Neural cell (in vitro differentiated cells): Measurements from ENCODE around the gene ATP11A. TPM values are rescaled to one million over a fixed set of nuclear protein-coding genes. Genes with fewer than 3 reads are reported as not detected.

Source experiments
- H2AFZ ChIP-seq: fragments of 200-600, 300-800 bp; sonication (generic), shearing (Covaris generic); 2 replicates; pipeline ENCODE4 v1.6.0; 2014; ENCODE audit warnings: low read depth, mild to moderate bottlenecking, antibody characterized with exemption, low read length, moderate library complexity
- H3F3A ChIP-seq: fragments of 200-600 bp; shearing (Covaris generic); 2 replicates; pipeline ENCODE4 v1.6.1; 2016; ENCODE audit warnings: mild to moderate bottlenecking, moderate library complexity, mixed read lengths, antibody characterized with exemption, low read length; ENCODE audit not compliant: insufficient read depth, poor library complexity, severe bottlenecking
- H3K27ac ChIP-seq: fragments of 200-600, 300-800 bp; sonication (generic), shearing (Covaris generic); 2 replicates; pipeline ENCODE4 v1.5.1; 2014; ENCODE audit warnings: mild to moderate bottlenecking, low read length, moderate library complexity
- H3K27me3 ChIP-seq: fragments of 300-800, 200-600 bp; sonication (generic), shearing (Covaris generic); 2 replicates; pipeline ENCODE4 v1.6.0; 2014; ENCODE audit warnings: mild to moderate bottlenecking, low read depth, low read length, moderate library complexity; ENCODE audit not compliant: insufficient read depth
- H3K36me3 ChIP-seq: fragments of 300-800, 200-600 bp; sonication (generic), shearing (Covaris generic); 2 replicates; pipeline ENCODE4 v1.5.1; 2014; ENCODE audit warnings: mild to moderate bottlenecking, antibody characterized with exemption, low read length, moderate library complexity; ENCODE audit not compliant: insufficient read depth
- H3K4me2 ChIP-seq: fragments of 300-800, 200-600 bp; sonication (generic), shearing (Covaris generic); 2 replicates; pipeline ENCODE4 v1.6.0; 2014; ENCODE audit warnings: mild to moderate bottlenecking, low read length
- H3K4me3 ChIP-seq: fragments of 300-800, 200-600 bp; sonication (generic), shearing (Covaris generic); 2 replicates; pipeline ENCODE4 v1.5.1; 2014; ENCODE audit warnings: mild to moderate bottlenecking, low read length, moderate library complexity
- H3K79me2 ChIP-seq: fragments of 200-600 bp; shearing (Covaris generic); replicated peaks from 2 replicates; pipeline ENCODE4 v1.6.0; 2014; ENCODE audit warnings: mild to moderate bottlenecking, low read length, moderate library complexity; ENCODE audit not compliant: insufficient read depth
- H3K9ac ChIP-seq: fragments of 300-800, 200-600 bp; sonication (generic), shearing (Covaris generic); 2 replicates; pipeline ENCODE4 v1.6.1; 2016; ENCODE audit warnings: mild to moderate bottlenecking, low read length, mixed read lengths
- H3K9me2 ChIP-seq: fragments of 200-600 bp; shearing (Covaris generic); 2 replicates; pipeline ENCODE4 v1.6.1; 2016; ENCODE audit warnings: mild to moderate bottlenecking, low read length, mixed read lengths; ENCODE audit not compliant: insufficient read depth
- H3K9me3 ChIP-seq: fragments of 200-600, 300-800 bp; sonication (generic), shearing (Covaris generic); 2 replicates; pipeline ENCODE4 v1.6.1; 2016; ENCODE audit warnings: mild to moderate bottlenecking, mixed run types, low read length, moderate library complexity, mixed read lengths
- H4K20me1 ChIP-seq: fragments of 200-600 bp; shearing (Covaris generic); 2 replicates; pipeline ENCODE4 v1.6.1; 2016; ENCODE audit warnings: mild to moderate bottlenecking, mixed run types; ENCODE audit not compliant: insufficient read depth
- CTCF ChIP-seq: fragments of 450-650 bp; IDR thresholded peaks from 2 replicates; pipeline ENCODE4 v1.5.1; 2014; ENCODE audit warnings: antibody characterized with exemption, mild to moderate bottlenecking, moderate library complexity; ENCODE audit not compliant: poor library complexity, severe bottlenecking
- EP300 ChIP-seq: fragments of 450-650 bp; conservative IDR thresholded peaks from 2 replicates; pipeline ENCODE4 v1.6.1; 2014; ENCODE audit warnings: antibody characterized with exemption, mild to moderate bottlenecking, moderate library complexity; ENCODE audit not compliant: poor library complexity, severe bottlenecking
- EZH2 ChIP-seq: fragments of 200-600, 300-800 bp; shearing (Covaris generic), sonication (generic); IDR thresholded peaks from 2 replicates; pipeline ENCODE4 v1.6.1; 2014; ENCODE audit warnings: antibody characterized with exemption, low read length, borderline replicate concordance, mild to moderate bottlenecking; ENCODE audit not compliant: insufficient read depth, poor library complexity, severe bottlenecking
- MXI1 ChIP-seq: fragments of 450-650 bp; conservative IDR thresholded peaks from 2 replicates; pipeline ENCODE4 v1.6.1; 2014; ENCODE audit warnings: antibody characterized with exemption, mild to moderate bottlenecking; ENCODE audit not compliant: poor library complexity, severe bottlenecking
- POLR2AphosphoS5 ChIP-seq: IDR thresholded peaks from 2 replicates; pipeline ENCODE4 v1.6.1; 2012
- RAD21 ChIP-seq: fragments of 450-650 bp; conservative IDR thresholded peaks from 2 replicates; pipeline ENCODE4 v1.6.1; 2014; ENCODE audit warnings: antibody characterized with exemption, mild to moderate bottlenecking, moderate library complexity
- SMC3 ChIP-seq: fragments of 450-650 bp; conservative IDR thresholded peaks from 2 replicates; pipeline ENCODE4 v1.6.1; 2014; ENCODE audit warnings: antibody characterized with exemption, mild to moderate bottlenecking, moderate library complexity; ENCODE audit not compliant: poor library complexity
- TAF1 ChIP-seq: IDR thresholded peaks from 2 replicates; pipeline ENCODE4 v1.6.1; 2012; ENCODE audit warnings: low read depth
- polyA plus RNA-seq: library from polyadenylated mRNA; depleted of rRNA; stranded (reverse); fragments of >200 nt; gene quantifications from 2 replicates; pipeline ENCODE4 v1.2.3, GENCODE V29; 2014
- TF ChIP-seq, protein P1 (sequence below): IDR thresholded peaks from 2 replicates; pipeline ENCODE4 v1.6.1; 2012; ENCODE audit warnings: borderline replicate concordance

The ATP11A gene
- polyA plus RNA-seq, 1 donor from 2014 or later = 3.0 TPM

DNA sequence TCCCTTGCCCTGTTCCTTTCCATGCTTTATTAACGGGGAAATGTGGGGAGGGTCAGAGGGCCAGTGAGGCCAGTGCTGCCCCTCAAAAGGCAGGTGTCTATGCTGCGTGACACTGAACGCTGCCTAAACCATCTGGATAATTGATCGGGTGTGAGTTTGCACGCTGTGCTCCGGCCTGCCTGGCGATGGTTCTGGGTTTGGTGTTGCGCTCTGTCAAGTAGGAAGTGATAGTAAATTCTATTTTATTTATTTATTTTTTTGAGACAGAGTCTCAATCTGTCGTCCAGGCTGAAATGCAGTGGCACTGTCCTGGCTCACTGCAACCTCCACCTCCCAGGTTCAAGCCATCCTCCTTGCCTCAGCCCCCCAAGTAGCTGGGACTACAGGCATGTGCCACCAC lies 86.5 kb downstream of the ATP11A start:
- Histone ChIP-seq H3F3A (no peaks in the 10 kb centered on the region), H3K4me3 (no peak overlapping the region), H3K27ac (no peak overlapping the region), H2AFZ (no peak overlapping the region), H3K36me3 (no peaks in the 10 kb centered on the region), H3K79me2 (no peaks in the 10 kb centered on the region), H3K9ac (no peak overlapping the region), H3K27me3 (no peaks in the 10 kb centered on the region), H3K9me2 (no peaks in the 10 kb centered on the region), H3K9me3 (no peaks in the 10 kb centered on the region), H4K20me1 (no peaks in the 10 kb centered on the region), H3K4me2 (no peak overlapping the region)
- TF ChIP-seq EZH2 (no peak), EP300 (no peak), SMC3 (no peak), RAD21 (no peak), CTCF (no peak), TAF1 (no peak), POLR2AphosphoS5 (no peak), MXI1 (no peak)
- TF ChIP-seq, protein P1, sequence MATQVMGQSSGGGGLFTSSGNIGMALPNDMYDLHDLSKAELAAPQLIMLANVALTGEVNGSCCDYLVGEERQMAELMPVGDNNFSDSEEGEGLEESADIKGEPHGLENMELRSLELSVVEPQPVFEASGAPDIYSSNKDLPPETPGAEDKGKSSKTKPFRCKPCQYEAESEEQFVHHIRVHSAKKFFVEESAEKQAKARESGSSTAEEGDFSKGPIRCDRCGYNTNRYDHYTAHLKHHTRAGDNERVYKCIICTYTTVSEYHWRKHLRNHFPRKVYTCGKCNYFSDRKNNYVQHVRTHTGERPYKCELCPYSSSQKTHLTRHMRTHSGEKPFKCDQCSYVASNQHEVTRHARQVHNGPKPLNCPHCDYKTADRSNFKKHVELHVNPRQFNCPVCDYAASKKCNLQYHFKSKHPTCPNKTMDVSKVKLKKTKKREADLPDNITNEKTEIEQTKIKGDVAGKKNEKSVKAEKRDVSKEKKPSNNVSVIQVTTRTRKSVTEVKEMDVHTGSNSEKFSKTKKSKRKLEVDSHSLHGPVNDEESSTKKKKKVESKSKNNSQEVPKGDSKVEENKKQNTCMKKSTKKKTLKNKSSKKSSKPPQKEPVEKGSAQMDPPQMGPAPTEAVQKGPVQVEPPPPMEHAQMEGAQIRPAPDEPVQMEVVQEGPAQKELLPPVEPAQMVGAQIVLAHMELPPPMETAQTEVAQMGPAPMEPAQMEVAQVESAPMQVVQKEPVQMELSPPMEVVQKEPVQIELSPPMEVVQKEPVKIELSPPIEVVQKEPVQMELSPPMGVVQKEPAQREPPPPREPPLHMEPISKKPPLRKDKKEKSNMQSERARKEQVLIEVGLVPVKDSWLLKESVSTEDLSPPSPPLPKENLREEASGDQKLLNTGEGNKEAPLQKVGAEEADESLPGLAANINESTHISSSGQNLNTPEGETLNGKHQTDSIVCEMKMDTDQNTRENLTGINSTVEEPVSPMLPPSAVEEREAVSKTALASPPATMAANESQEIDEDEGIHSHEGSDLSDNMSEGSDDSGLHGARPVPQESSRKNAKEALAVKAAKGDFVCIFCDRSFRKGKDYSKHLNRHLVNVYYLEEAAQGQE = no peak

- H3K4me3 ChIP-seq = no peak overlapping the region
- no peaks in the 10 kb centered on the region for H3K79me2 ChIP-seq
- H3K36me3 ChIP-seq = no peaks in the 10 kb centered on the region
- no peaks in the 10 kb centered on the region for H4K20me1 ChIP-seq
- no peaks in the 10 kb centered on the region for H3F3A ChIP-seq
- no peak overlapping the region for H2AFZ ChIP-seq
- no peak overlapping the region for H3K4me2 ChIP-seq
- H3K9me3 ChIP-seq = no peaks in the 10 kb centered on the region
- H3K9ac ChIP-seq = no peak overlapping the region
- no peak for TF ChIP-seq SMC3
- TF ChIP-seq CTCF = no peak
- TF ChIP-seq RAD21 = no peak
- TF ChIP-seq, protein P1 = no peak
- TF ChIP-seq POLR2AphosphoS5 = no peak
- TF ChIP-seq EP300 = no peak
- no peaks in the 10 kb centered on the region for H3K27me3 ChIP-seq
- H3K27ac ChIP-seq = no peak overlapping the region
- H3K9me2 ChIP-seq = no peaks in the 10 kb centered on the region
Observed at GRCh38 chr13:112776971-112777370, 87.1 kb downstream of the ATP11A start.
